HCT116 (cell line): Measurements from ENCODE around the gene CPHXL2.

Experiments
- CEBPB ChIP-seq: IDR thresholded peaks from 2 replicates; pipeline ENCODE4 v1.6.1; 2012; ENCODE audit warnings: low read depth
- EZH2 ChIP-seq: fragments of 200-600 bp; sonication (generic); IDR thresholded peaks from 2 replicates; pipeline ENCODE4 v1.6.1; 2017; ENCODE audit warnings: antibody characterized with exemption, mixed run types
- EZH2phosphoT487 ChIP-seq: fragments of 200-600 bp; IDR thresholded peaks from 2 replicates; pipeline ENCODE4 v1.6.1; 2018; ENCODE audit warnings: antibody characterized with exemption, borderline replicate concordance
- JUND ChIP-seq: IDR thresholded peaks from 2 replicates; pipeline ENCODE4 v1.6.1; 2012
- POLR2A ChIP-seq: IDR thresholded peaks from 2 replicates; pipeline ENCODE4 v1.7.0; 2011; ENCODE audit warnings: borderline replicate concordance; ENCODE audit not compliant: insufficient read depth, insufficient read length; ENCODE audit errors: extremely low read depth
- POLR2AphosphoS5 ChIP-seq: IDR thresholded peaks from 2 replicates; pipeline ENCODE4 v1.6.1; 2011; ENCODE audit warnings: mild to moderate bottlenecking, low read depth, low read length, moderate library complexity
- RAD21 ChIP-seq: IDR thresholded peaks from 2 replicates; pipeline ENCODE4 v1.6.1; 2012; ENCODE audit warnings: low read depth, mild to moderate bottlenecking
- SP1 ChIP-seq: IDR thresholded peaks from 2 replicates; pipeline ENCODE4 v1.6.1; 2012; ENCODE audit warnings: low read depth
- ZBTB33 ChIP-seq: IDR thresholded peaks from 2 replicates; pipeline ENCODE4 v1.6.1; 2011; ENCODE audit warnings: mild to moderate bottlenecking, low read length, moderate library complexity; ENCODE audit not compliant: insufficient replicate concordance; ENCODE audit errors: extremely low read depth
- ZNF274 ChIP-seq: fragments of 200-500 bp; sonication (Bioruptor generic); IDR thresholded peaks from 2 replicates; pipeline ENCODE4 v1.6.1; 2014; ENCODE audit warnings: mild to moderate bottlenecking, low read depth, low read length, inconsistent platforms
- TF ChIP-seq, protein P1 (sequence below), 3 experiments: fragments of 200-600 bp in 1 of 3; sonication (generic) in 1 of 3; IDR thresholded peaks in 2 of 3; conservative IDR thresholded peaks in 1 of 3; 2 replicates each; pipeline ENCODE4 v1.5.1; 2012 to 2017; ENCODE audit warnings: low read depth in 2 of 3, low read length in 2 of 3, antibody characterized with exemption in 1 of 3, borderline replicate concordance in 1 of 3, control low read depth in 1 of 3, mild to moderate bottlenecking in 1 of 3, mixed read lengths in 1 of 3, mixed run types in 1 of 3, moderate library complexity in 1 of 3; ENCODE audit not compliant: insufficient read depth in 1 of 3
- TF ChIP-seq, protein P2 (sequence below): IDR thresholded peaks from 2 replicates; pipeline ENCODE4 v1.6.1; 2012; ENCODE audit warnings: low read depth
- TF ChIP-seq, protein P3 (sequence below): IDR thresholded peaks from 2 replicates; pipeline ENCODE4 v1.6.1; 2012

DNA sequence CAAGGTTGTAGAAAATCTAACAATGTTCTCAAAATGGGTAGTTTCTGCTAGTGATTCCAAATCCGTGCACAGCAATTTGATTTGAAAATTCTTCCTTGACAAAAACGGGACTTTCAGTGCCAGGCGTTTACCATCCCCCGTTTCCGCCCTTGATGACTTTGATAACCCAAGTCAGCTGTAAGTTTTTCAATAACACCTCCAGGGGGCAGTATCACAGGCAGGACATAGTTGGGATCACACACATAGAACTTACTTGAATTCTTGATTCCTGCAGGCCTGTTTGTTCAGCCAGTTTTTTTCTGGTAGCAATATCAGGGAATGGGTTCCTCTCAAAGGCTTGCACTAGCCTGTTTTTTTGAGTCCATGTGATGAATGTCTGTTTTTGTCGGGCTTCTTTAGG is 18.9 kb upstream of the CPHXL2 start:
- TF ChIP-seq EZH2, result no peak
- TF ChIP-seq CEBPB, result no peak
- TF ChIP-seq, protein P1, sequence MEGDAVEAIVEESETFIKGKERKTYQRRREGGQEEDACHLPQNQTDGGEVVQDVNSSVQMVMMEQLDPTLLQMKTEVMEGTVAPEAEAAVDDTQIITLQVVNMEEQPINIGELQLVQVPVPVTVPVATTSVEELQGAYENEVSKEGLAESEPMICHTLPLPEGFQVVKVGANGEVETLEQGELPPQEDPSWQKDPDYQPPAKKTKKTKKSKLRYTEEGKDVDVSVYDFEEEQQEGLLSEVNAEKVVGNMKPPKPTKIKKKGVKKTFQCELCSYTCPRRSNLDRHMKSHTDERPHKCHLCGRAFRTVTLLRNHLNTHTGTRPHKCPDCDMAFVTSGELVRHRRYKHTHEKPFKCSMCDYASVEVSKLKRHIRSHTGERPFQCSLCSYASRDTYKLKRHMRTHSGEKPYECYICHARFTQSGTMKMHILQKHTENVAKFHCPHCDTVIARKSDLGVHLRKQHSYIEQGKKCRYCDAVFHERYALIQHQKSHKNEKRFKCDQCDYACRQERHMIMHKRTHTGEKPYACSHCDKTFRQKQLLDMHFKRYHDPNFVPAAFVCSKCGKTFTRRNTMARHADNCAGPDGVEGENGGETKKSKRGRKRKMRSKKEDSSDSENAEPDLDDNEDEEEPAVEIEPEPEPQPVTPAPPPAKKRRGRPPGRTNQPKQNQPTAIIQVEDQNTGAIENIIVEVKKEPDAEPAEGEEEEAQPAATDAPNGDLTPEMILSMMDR (IDR thresholded peaks at IDR 0.05 in 2 of 3, conservative IDR thresholded peaks at IDR 0.05 in 1 of 3; ENCODE audit: borderline replicate concordance in 1 of 3, insufficient read depth in 1 of 3, low read depth in 2 of 3, low read length in 2 of 3), result peak; percentile 13 to 52 (median 51); a peak in 4 of 6 replicates
- 0 out of 2 replicates have a peak, but pooled peaks have one; percentile 4 for TF ChIP-seq RAD21
- TF ChIP-seq POLR2AphosphoS5, result no peak
- no peak for TF ChIP-seq POLR2A
- TF ChIP-seq, protein P2, sequence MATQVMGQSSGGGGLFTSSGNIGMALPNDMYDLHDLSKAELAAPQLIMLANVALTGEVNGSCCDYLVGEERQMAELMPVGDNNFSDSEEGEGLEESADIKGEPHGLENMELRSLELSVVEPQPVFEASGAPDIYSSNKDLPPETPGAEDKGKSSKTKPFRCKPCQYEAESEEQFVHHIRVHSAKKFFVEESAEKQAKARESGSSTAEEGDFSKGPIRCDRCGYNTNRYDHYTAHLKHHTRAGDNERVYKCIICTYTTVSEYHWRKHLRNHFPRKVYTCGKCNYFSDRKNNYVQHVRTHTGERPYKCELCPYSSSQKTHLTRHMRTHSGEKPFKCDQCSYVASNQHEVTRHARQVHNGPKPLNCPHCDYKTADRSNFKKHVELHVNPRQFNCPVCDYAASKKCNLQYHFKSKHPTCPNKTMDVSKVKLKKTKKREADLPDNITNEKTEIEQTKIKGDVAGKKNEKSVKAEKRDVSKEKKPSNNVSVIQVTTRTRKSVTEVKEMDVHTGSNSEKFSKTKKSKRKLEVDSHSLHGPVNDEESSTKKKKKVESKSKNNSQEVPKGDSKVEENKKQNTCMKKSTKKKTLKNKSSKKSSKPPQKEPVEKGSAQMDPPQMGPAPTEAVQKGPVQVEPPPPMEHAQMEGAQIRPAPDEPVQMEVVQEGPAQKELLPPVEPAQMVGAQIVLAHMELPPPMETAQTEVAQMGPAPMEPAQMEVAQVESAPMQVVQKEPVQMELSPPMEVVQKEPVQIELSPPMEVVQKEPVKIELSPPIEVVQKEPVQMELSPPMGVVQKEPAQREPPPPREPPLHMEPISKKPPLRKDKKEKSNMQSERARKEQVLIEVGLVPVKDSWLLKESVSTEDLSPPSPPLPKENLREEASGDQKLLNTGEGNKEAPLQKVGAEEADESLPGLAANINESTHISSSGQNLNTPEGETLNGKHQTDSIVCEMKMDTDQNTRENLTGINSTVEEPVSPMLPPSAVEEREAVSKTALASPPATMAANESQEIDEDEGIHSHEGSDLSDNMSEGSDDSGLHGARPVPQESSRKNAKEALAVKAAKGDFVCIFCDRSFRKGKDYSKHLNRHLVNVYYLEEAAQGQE, result no peak
- TF ChIP-seq EZH2phosphoT487, result no peak
- no peak for TF ChIP-seq SP1
- no peak for TF ChIP-seq ZNF274
- no peak for TF ChIP-seq JUND
- TF ChIP-seq, protein P3, sequence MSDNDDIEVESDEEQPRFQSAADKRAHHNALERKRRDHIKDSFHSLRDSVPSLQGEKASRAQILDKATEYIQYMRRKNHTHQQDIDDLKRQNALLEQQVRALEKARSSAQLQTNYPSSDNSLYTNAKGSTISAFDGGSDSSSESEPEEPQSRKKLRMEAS, result no peak
- TF ChIP-seq ZBTB33, result no peak
